GM19099 (cell line): ENCODE results near the gene CCDC201.

Experiments used
- POLR2A ChIP-seq: IDR thresholded peaks from 3 replicates; pipeline ENCODE4 v1.6.1; 2011; ENCODE audit warnings: low read depth; ENCODE audit not compliant: insufficient read length; ENCODE audit errors: extremely low read depth

CCDC201 gene

GRCh38 chr7:45902820-45903219 is 29.9 kb upstream of the CCDC201 start:
- TF ChIP-seq POLR2A, result no peak

- no peak for TF ChIP-seq POLR2A
Observed at GRCh38 chr7:45901566-45901965, 28.7 kb upstream of the CCDC201 start.

- no peak for TF ChIP-seq POLR2A
Observed at GRCh38 chr7:45898222-45898621, 25.3 kb upstream of the CCDC201 start.

GRCh38 chr7:45897042-45897690 is 24.3 kb upstream of the CCDC201 start:
- TF ChIP-seq POLR2A, result no peak

GRCh38 chr7:45894665-45895062 is 21.8 kb upstream of the CCDC201 start:
- TF ChIP-seq POLR2A, result no peak

GRCh38 chr7:45893996-45894664 is 21.2 kb upstream of the CCDC201 start:
- no peak for TF ChIP-seq POLR2A

GRCh38 chr7:45893374-45893995 is 20.6 kb upstream of the CCDC201 start:
- no peak for TF ChIP-seq POLR2A

- TF ChIP-seq POLR2A, result no peak
Observed at GRCh38 chr7:45892407-45893035, 19.6 kb upstream of the CCDC201 start.

GRCh38 chr7:45891462-45892402 is 18.9 kb upstream of the CCDC201 start:
- TF ChIP-seq POLR2A, result no peak

- no peak for TF ChIP-seq POLR2A
Observed at GRCh38 chr7:45890902-45891461, 18.1 kb upstream of the CCDC201 start.

- no peak for TF ChIP-seq POLR2A
Observed at GRCh38 chr7:45890125-45890901, 17.4 kb upstream of the CCDC201 start.

- no peak for TF ChIP-seq POLR2A
Observed at GRCh38 chr7:45889367-45890067, 16.6 kb upstream of the CCDC201 start.

GRCh38 chr7:45888993-45889366 is 16.1 kb upstream of the CCDC201 start:
- TF ChIP-seq POLR2A, result no peak

- no peak for TF ChIP-seq POLR2A
Observed at GRCh38 chr7:45888185-45888992, 15.5 kb upstream of the CCDC201 start, which contains the start of gene IGFBP1. Gene IGFBP1, plus strand, starts transcription at chr7:45888488. Its CDS starts 165 bp downstream, at chr7:45888653.
